IMR-90 (cell line): Measurements from ENCODE around the gene ST6GALNAC5. TPM values are rescaled to one million over a fixed set of nuclear protein-coding genes. Genes with fewer than 3 reads are reported as not detected.

ENCODE experiments used
- ATAC-seq: fragments of 200-7000 bp; cut with Tn5 transposase; 2 replicates; pipeline ENCODE4 v1.9.1; 2020; ENCODE audit warnings: low read depth, mild to moderate bottlenecking, moderate library complexity
- BruUV-seq: library from RNA; stranded (reverse); fragments of 400-500 nt; replicated peaks from 2 replicates; lab custom pipeline; 2021; lab: Mats Ljungman, UMichigan
- CTCF ChIA-PET: fragments of 300-600 bp; formaldehyde crosslinking; extraction: SDS; loops from one replicate; lab custom pipeline; 2021; ENCODE audit warnings: antibody characterized with exemption; lab: Yijun Ruan, JAX
- POLR2A ChIA-PET: fragments of 300-600 bp; sonication (Branson Sonifier 250); formaldehyde crosslinking; loops from one replicate; lab custom pipeline; 2022; ENCODE audit warnings: antibody characterized with exemption; ENCODE audit not compliant: unreplicated experiment; lab: Charles Lee
- DNase-seq: peaks from one replicate; pipeline ENCODE4 v3.0.0; 2013
- H2AFZ ChIP-seq: replicated peaks from 2 replicates; pipeline ENCODE3; 2013; ENCODE audit warnings: low read length, mild to moderate bottlenecking; ENCODE audit not compliant: poor library complexity
- H2AK5ac ChIP-seq: 2 replicates; pipeline ENCODE4 v1.6.1; 2013; ENCODE audit warnings: low read depth, low read length, inconsistent platforms
- H2AK9ac ChIP-seq: replicated peaks from 2 replicates; pipeline ENCODE3; 2013; ENCODE audit warnings: mild to moderate bottlenecking, low read depth, low read length, moderate library complexity; ENCODE audit not compliant: poor library complexity
- H2BK120ac ChIP-seq: 2 replicates; pipeline ENCODE4 v1.6.1; 2013; ENCODE audit warnings: low read depth, low read length, inconsistent platforms
- H2BK15ac ChIP-seq: 3 replicates; pipeline ENCODE4 v1.6.1; 2013; ENCODE audit warnings: low read depth, low read length, inconsistent platforms
- H2BK20ac ChIP-seq: 2 replicates; pipeline ENCODE4 v1.6.1; 2013; ENCODE audit warnings: low read depth, mild to moderate bottlenecking, inconsistent platforms, low read length, moderate library complexity
- H2BK5ac ChIP-seq: 2 replicates; pipeline ENCODE4 v1.6.1; 2013; ENCODE audit warnings: mild to moderate bottlenecking, low read depth, low read length, inconsistent platforms; ENCODE audit not compliant: poor library complexity, severe bottlenecking
- H3K14ac ChIP-seq: replicated peaks from 2 replicates; pipeline ENCODE4 v1.6.1; 2013; ENCODE audit warnings: low read depth, low read length, inconsistent platforms
- H3K18ac ChIP-seq: 2 replicates; pipeline ENCODE4 v1.6.1; 2013; ENCODE audit warnings: low read depth, low read length, control low read depth
- H3K23ac ChIP-seq: 2 replicates; pipeline ENCODE4 v1.6.1; 2013; ENCODE audit warnings: low read depth, low read length, inconsistent platforms
- H3K27ac ChIP-seq: 2 replicates; pipeline ENCODE4 v1.5.1; 2013; ENCODE audit warnings: mild to moderate bottlenecking, control low read depth, low read length; ENCODE audit not compliant: insufficient read depth
- H3K27me3 ChIP-seq: 2 replicates; pipeline ENCODE4 v1.6.1; 2013; ENCODE audit warnings: low read length; ENCODE audit not compliant: control insufficient read depth, insufficient read depth
- H3K36me3 ChIP-seq: 2 replicates; pipeline ENCODE4 v1.6.1; 2013; ENCODE audit warnings: low read length, mixed read lengths; ENCODE audit not compliant: control insufficient read depth, insufficient read depth
- H3K4ac ChIP-seq: 2 replicates; pipeline ENCODE4 v1.6.1; 2013; ENCODE audit warnings: low read depth, low read length, inconsistent platforms
- H3K4me1 ChIP-seq: 2 replicates; pipeline ENCODE4 v1.6.1; 2013; ENCODE audit warnings: low read length, mixed read lengths; ENCODE audit not compliant: control insufficient read depth, insufficient read depth
- H3K4me2 ChIP-seq: 2 replicates; pipeline ENCODE4 v1.6.1; 2013; ENCODE audit warnings: low read depth, mild to moderate bottlenecking, control low read depth, low read length, moderate library complexity
- H3K4me3 ChIP-seq: 2 replicates; pipeline ENCODE4 v1.5.1; 2013; ENCODE audit warnings: low read depth, mild to moderate bottlenecking, control low read depth, low read length, moderate library complexity; ENCODE audit not compliant: insufficient read depth
- H3K56ac ChIP-seq: 2 replicates; pipeline ENCODE4 v1.6.1; 2013; ENCODE audit warnings: low read length, inconsistent platforms; ENCODE audit not compliant: insufficient read depth; ENCODE audit errors: extremely low read depth
- H3K79me1 ChIP-seq, 2 experiments: 2 replicates each; pipeline ENCODE4 v1.6.1; 2013; ENCODE audit warnings: low read length in 2 of 2, inconsistent platforms in 1 of 2, low read depth in 1 of 2
- H3K9ac ChIP-seq: 2 replicates; pipeline ENCODE4 v1.6.1; 2013; ENCODE audit warnings: low read depth, low read length, control low read depth
- H3K9me1 ChIP-seq: 2 replicates; pipeline ENCODE4 v1.6.1; 2013; ENCODE audit warnings: low read length, inconsistent platforms; ENCODE audit not compliant: insufficient read depth
- H3K9me3 ChIP-seq: 2 replicates; pipeline ENCODE4 v1.6.1; 2013; ENCODE audit warnings: low read length; ENCODE audit not compliant: control insufficient read depth, insufficient read depth
- H4K20me1 ChIP-seq: 2 replicates; pipeline ENCODE4 v1.6.1; 2013; ENCODE audit warnings: low read length, inconsistent platforms; ENCODE audit not compliant: insufficient read depth
- H4K5ac ChIP-seq: 2 replicates; pipeline ENCODE4 v1.6.1; 2013; ENCODE audit warnings: mild to moderate bottlenecking, low read depth, low read length, control low read depth
- H4K8ac ChIP-seq, 2 experiments: 2 replicates each; pipeline ENCODE4 v1.6.1; 2013; ENCODE audit warnings: low read depth in 2 of 2, low read length in 2 of 2, control low read depth in 1 of 2, inconsistent platforms in 1 of 2
- H4K91ac ChIP-seq: 2 replicates; pipeline ENCODE4 v1.6.1; 2013; ENCODE audit warnings: low read depth, low read length, inconsistent platforms; ENCODE audit not compliant: insufficient read depth
- CTCF ChIP-seq: conservative IDR thresholded peaks from 2 replicates; pipeline ENCODE4 v1.5.1; 2012; ENCODE audit warnings: mild to moderate bottlenecking, low read depth, low read length, improper control_type of control experiment
- ELK1 ChIP-seq: fragments of 150-350 bp; IDR thresholded peaks from 2 replicates; pipeline ENCODE4 v1.6.1; 2016; ENCODE audit warnings: low read depth, mild to moderate bottlenecking, low read length, moderate library complexity, borderline replicate concordance
- FOS ChIP-seq: fragments of 150-350 bp; IDR thresholded peaks from 2 replicates; pipeline ENCODE4 v1.6.1; 2016; ENCODE audit warnings: low read depth, low read length
- WGBS, 2 experiments: methylation state at CpG; one replicate each; pipeline versions ENCODE4 v1.1.5 to v1.1.7; 2013; ENCODE audit warnings: missing lambda C conversion rate in 2 of 2; ENCODE audit not compliant: insufficient read length in 1 of 2; ENCODE audit errors: extremely low coverage in 2 of 2; 5-methylcytosine and 5-hydroxymethylcytosine counted together
- dilution Hi-C: fragments of 300-500 bp; cut with HindIII; formaldehyde crosslinking; loops from one replicate; pipeline ENCODE4 v1.14.3; 2018; ENCODE audit warnings: low sequenced_read_pairs; ENCODE audit not compliant: unreplicated experiment
- in situ Hi-C: fragments of 300-500 bp; cut with MboI; formaldehyde crosslinking; loops from 3 replicates; pipeline ENCODE4 v1.14.3; 2019; ENCODE audit warnings: low sequenced_read_pairs, inconsistent platforms, mixed read lengths
- intact Hi-C: fragments of 100-400 bp; cut with micrococcal nuclease; formaldehyde crosslinking; loops from 2 replicates; pipeline ENCODE4 v1.10.0; 2022
- polyA plus RNA-seq, 3 experiments: library from polyadenylated mRNA; depleted of rRNA; stranded (reverse); fragments of >200 nt; gene quantifications; 2 replicates each; pipeline ENCODE4 v1.2.3, GENCODE V29; 2012; ENCODE audit warnings: low replicate concordance in 1 of 3
- total RNA-seq: library from RNA; depleted of rRNA; stranded (reverse); fragments of >200 nt; gene quantifications from 2 replicates; pipeline ENCODE4 v1.2.3, GENCODE V29; 2012

ST6GALNAC5 gene
- total and polyA plus RNA-seq, 2 of the 4 experiments (the other 2 are of a cell fraction), result 3.4 to 4.0 TPM

GRCh38 chr1:77031106-77031662 lies 163.9 kb downstream of the ST6GALNAC5 start:
- TF ChIP-seq FOS, result peak; percentile 67
- 0 out of 2 replicates have a peak, but pooled peaks have one; percentile 6 for TF ChIP-seq CTCF
- TF ChIP-seq ELK1, result no peak
- H3K4me2 ChIP-seq, result no peak overlapping the region
- H4K8ac ChIP-seq, result no peak overlapping the region
- BruUV-seq, result no TSS peak
- H3K27me3 ChIP-seq, result peaks cover 25% of the 10 kb centered on the region
- H3K23ac ChIP-seq, result no peak overlapping the region
- ChIA-PET CTCF (interaction anchor here (0.6 to 1.3 kb wide), 2 partner anchors 10 to 99 kb away, joined by 3 to 4 read pairs; no protein-coding TSS in a partner anchor), POLR2A (no interaction called here)
- H2BK5ac ChIP-seq, result no peak overlapping the region
- H2AK9ac ChIP-seq, result no peak overlapping the region
- no peaks in the 10 kb centered on the region for H3K36me3 ChIP-seq
- no peak overlapping the region for H2BK15ac ChIP-seq
- no peak overlapping the region for H3K56ac ChIP-seq
- no peak overlapping the region for H3K14ac ChIP-seq
- H4K91ac ChIP-seq, result no peak overlapping the region
- no peak overlapping the region for H3K27ac ChIP-seq
- no peaks in the 10 kb centered on the region for H3K79me1 ChIP-seq
- no peak overlapping the region for H3K18ac ChIP-seq
- no peak overlapping the region for H4K5ac ChIP-seq
- DNase-seq (peak; percentile 73), ATAC-seq (peak; percentile 85)
- H3K4ac ChIP-seq, result no peak overlapping the region
- H3K4me1 ChIP-seq, result no peaks in the 10 kb centered on the region
- in situ Hi-C loops (no loop called here), dilution Hi-C loops (no loop called here), intact Hi-C loops (loop anchor here (10.0 kb wide), 2 partner anchors 166 to 696 kb away; partner anchors contain the start of gene ST6GALNAC5)
- no peak overlapping the region for H2BK20ac ChIP-seq
- no peaks in the 10 kb centered on the region for H3K9me3 ChIP-seq
- H2AFZ ChIP-seq, result no peak overlapping the region
- no peaks in the 10 kb centered on the region; the same call in 1 of the 2 replicates for H4K20me1 ChIP-seq
- H3K4me3 ChIP-seq, result no peak overlapping the region
- H3K9me1 ChIP-seq, result peaks cover 4% of the 10 kb centered on the region; the same call in 1 of the 2 replicates
- no peak overlapping the region for H2AK5ac ChIP-seq
- no peak overlapping the region for H3K9ac ChIP-seq
- H2BK120ac ChIP-seq, result no peak overlapping the region
- WGBS, 2 experiments, result no CpG with 5 or more reads among the region's 3 CpGs
